Left ventricle myocardium superior (tissue), 1 donor: ENCODE measurements around the gene ZNF274. TPM values are rescaled to one million over a fixed set of nuclear protein-coding genes. Genes with fewer than 3 reads are reported as not detected.

Experiments
- ATAC-seq: fragments of 200-7000 bp; cut with Tn5 transposase; one replicate; pipeline ENCODE4 v1.9.1; 2020; ENCODE audit warnings: mild to moderate bottlenecking, moderate library complexity
- DNase-seq: peaks from one replicate; pipeline ENCODE4 v3.0.0-alpha.2; 2020
- intact Hi-C: fragments of 100-400 bp; cut with micrococcal nuclease; formaldehyde crosslinking; loops from one replicate; pipeline ENCODE4 v1.11.0; 2022
- total RNA-seq: library from RNA; stranded (reverse); fragmentation: NEBNext Ultra II Directional; extraction: Animal tissue kit (Norgen Biotek cat#: 25700); gene quantifications from one replicate; pipeline ENCODE4 v1.2.1, GENCODE V29; 2021
- donor health status: DM: no; HTN: yes; CAD: no; lungs with severe emphysema.

The ZNF274 gene
- total RNA-seq, 1 donor from 2014 or later = 18.6 TPM

- DNase-seq (no peak), ATAC-seq (no peak)
- intact Hi-C loops = no loop called here
These were observed 79.4 kb downstream of the ZNF274 start for GRCh38 chr19:58261968-58262921.

- ATAC-seq (no peak), DNase-seq (no peak)
- intact Hi-C loops = no loop called here
These were observed 80.0 kb downstream of the ZNF274 start for GRCh38 chr19:58262922-58263296.

Other genes with a start within 250 kb of the ZNF274 start
- gene ZNF418, start 247.7 kb upstream of the ZNF274 start, total RNA-seq = 12.0 TPM
- gene ZNF256, start 235.4 kb upstream of the ZNF274 start, total RNA-seq = 11.0 TPM
- 2.0 TPM for gene C19orf18, start 208.5 kb upstream of the ZNF274 start, total RNA-seq
- gene ZNF606, start 180.2 kb upstream of the ZNF274 start, total RNA-seq = 14.1 TPM
- not detected for gene ZSCAN1, start 149.0 kb upstream of the ZNF274 start, total RNA-seq
- gene ZNF135, start 123.8 kb upstream of the ZNF274 start, total RNA-seq = 4.1 TPM
- 73.4 TPM for gene ZSCAN18, start 84.8 kb upstream of the ZNF274 start, total RNA-seq
- gene ZNF329, start 32.3 kb upstream of the ZNF274 start, total RNA-seq = 7.3 TPM
- gene ZNF544, start 45.9 kb downstream of the ZNF274 start, total RNA-seq = 24.6 TPM
- 4.8 TPM for gene ZNF8, start 95.9 kb downstream of the ZNF274 start, total RNA-seq
- gene ERVK3-1, start 122.3 kb downstream of the ZNF274 start, total RNA-seq = 18.4 TPM
- 1.5 TPM for gene ZSCAN22, start 143.9 kb downstream of the ZNF274 start, total RNA-seq
- 5.7 TPM for gene A1BG, start 170.4 kb downstream of the ZNF274 start, total RNA-seq
- gene ZNF497, start 179.7 kb downstream of the ZNF274 start, total RNA-seq = 0.55 TPM
- gene ZNF837, start 198.0 kb downstream of the ZNF274 start, total RNA-seq = 0.37 TPM
- 483 TPM for gene RPS5, start 204.2 kb downstream of the ZNF274 start, total RNA-seq
- not detected for gene RNF225, start 212.6 kb downstream of the ZNF274 start, total RNA-seq
- gene ZNF584, start 225.6 kb downstream of the ZNF274 start, total RNA-seq = 17.8 TPM